Activated B cell treated with CpG ODN at 0.5 μM for 24 hours (primary cell): ENCODE measurements around the gene ASB10. TPM values are rescaled to one million over a fixed set of nuclear protein-coding genes. Genes with fewer than 3 reads are reported as not detected.

Experiments
- ATAC-seq: fragments of 200-7000 bp; cut with Tn5 transposase; one replicate; pipeline ENCODE4 v1.10.0; 2021; ENCODE audit warnings: low read depth, mild to moderate bottlenecking, moderate library complexity
- CTCF ChIA-PET: fragments of 350-600 bp; sonication (Branson Sonifier 250); formaldehyde crosslinking; loops from one replicate; lab custom pipeline; 2021; ENCODE audit warnings: antibody characterized with exemption; lab: Charles Lee
- POLR2A ChIA-PET: fragments of 350-600 bp; sonication (Branson Sonifier 250); formaldehyde crosslinking; loops from one replicate; lab custom pipeline; 2021; ENCODE audit warnings: antibody characterized with exemption; lab: Charles Lee
- DNase-seq: peaks from one replicate; pipeline ENCODE4 v3.0.0; 2022
- H3K27ac Mint-ChIP-seq: one replicate; pipeline ENCODE4 v1.8.0; 2020; ENCODE audit warnings: mixed read lengths
- H3K27me3 Mint-ChIP-seq: one replicate; pipeline ENCODE4 v1.8.0; 2021; ENCODE audit warnings: mixed read lengths
- H3K36me3 Mint-ChIP-seq: one replicate; pipeline ENCODE4 v1.8.0; 2021; ENCODE audit warnings: low read depth, mixed read lengths
- H3K4me1 Mint-ChIP-seq: one replicate; pipeline ENCODE4 v1.8.0; 2021; ENCODE audit warnings: mixed read lengths
- H3K4me3 Mint-ChIP-seq: one replicate; pipeline ENCODE4 v1.8.0; 2020; ENCODE audit warnings: mild to moderate bottlenecking, mixed read lengths
- H3K9me3 Mint-ChIP-seq: one replicate; pipeline ENCODE4 v1.8.0; 2020; ENCODE audit warnings: mixed read lengths
- intact Hi-C: fragments of 100-400 bp; cut with micrococcal nuclease; formaldehyde crosslinking; loops from one replicate; pipeline ENCODE4 v1.15.1; 2024
- total RNA-seq: library from RNA; stranded (reverse); gene quantifications from 2 replicates; pipeline ENCODE4 v1.2.3, GENCODE V29; 2022
- TF ChIP-seq, protein P1 (sequence below): fragments of 200-600 bp; IDR thresholded peaks from one replicate; pipeline ENCODE4 v1.8.0; 2022; ENCODE audit warnings: antibody characterized with exemption, mild to moderate bottlenecking

The ASB10 gene
- total RNA-seq, 1 donor from 2014 or later, result not detected

DNA sequence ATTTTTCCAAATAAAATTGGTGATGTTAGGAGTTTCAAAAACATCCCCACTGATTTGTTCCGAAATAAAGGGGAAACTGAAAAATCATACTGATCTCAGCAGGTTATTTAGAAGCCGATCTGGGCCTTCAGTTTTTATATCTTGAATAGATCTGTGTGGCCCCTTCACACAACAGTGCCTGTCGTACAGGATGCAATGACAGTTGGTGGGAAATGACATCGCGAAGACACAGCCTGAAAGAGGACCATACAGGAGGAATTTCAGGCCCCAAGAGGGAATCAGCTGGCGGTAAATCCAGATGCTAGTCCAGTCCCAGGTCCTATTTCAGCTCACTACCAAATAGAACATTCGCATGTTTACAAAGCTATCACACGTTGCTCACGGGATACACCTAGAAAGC is 20.3 kb upstream of the ASB10 start:
- TF ChIP-seq, protein P1, sequence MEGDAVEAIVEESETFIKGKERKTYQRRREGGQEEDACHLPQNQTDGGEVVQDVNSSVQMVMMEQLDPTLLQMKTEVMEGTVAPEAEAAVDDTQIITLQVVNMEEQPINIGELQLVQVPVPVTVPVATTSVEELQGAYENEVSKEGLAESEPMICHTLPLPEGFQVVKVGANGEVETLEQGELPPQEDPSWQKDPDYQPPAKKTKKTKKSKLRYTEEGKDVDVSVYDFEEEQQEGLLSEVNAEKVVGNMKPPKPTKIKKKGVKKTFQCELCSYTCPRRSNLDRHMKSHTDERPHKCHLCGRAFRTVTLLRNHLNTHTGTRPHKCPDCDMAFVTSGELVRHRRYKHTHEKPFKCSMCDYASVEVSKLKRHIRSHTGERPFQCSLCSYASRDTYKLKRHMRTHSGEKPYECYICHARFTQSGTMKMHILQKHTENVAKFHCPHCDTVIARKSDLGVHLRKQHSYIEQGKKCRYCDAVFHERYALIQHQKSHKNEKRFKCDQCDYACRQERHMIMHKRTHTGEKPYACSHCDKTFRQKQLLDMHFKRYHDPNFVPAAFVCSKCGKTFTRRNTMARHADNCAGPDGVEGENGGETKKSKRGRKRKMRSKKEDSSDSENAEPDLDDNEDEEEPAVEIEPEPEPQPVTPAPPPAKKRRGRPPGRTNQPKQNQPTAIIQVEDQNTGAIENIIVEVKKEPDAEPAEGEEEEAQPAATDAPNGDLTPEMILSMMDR, result no peak
- no peaks in the 10 kb centered on the region for H3K4me1 Mint-ChIP-seq
- H3K9me3 Mint-ChIP-seq, result no peaks in the 10 kb centered on the region
- no peak overlapping the region for H3K4me3 Mint-ChIP-seq
- intact Hi-C loops, result no loop called here
- CTCF ChIA-PET, result no interaction called here
- ATAC-seq (no peak), DNase-seq (no peak)
- H3K27me3 Mint-ChIP-seq, result peaks cover 21% of the 10 kb centered on the region
- H3K36me3 Mint-ChIP-seq, result peaks cover 13% of the 10 kb centered on the region
- POLR2A ChIA-PET, result no interaction called here
- no peak overlapping the region for H3K27ac Mint-ChIP-seq

DNA sequence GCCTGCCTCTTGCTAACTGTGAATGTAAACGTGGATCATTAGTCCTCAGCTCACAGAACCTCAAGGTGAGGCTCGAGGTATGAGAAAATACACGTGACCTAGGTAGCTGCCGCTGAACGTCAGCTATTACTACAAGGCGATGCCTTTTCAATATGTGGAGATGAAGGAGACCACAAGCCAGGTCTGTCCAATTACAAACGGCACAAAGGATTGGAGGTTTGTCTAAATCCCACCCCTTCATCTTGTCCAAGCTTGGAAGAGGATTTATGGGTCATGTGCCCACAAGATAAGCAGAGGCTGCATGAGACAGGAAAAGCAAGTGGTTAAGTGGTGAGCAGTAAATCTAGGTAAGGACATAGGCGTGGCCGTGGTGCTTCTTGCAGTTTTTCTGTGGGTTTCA is 19.9 kb upstream of the ASB10 start:
- no peak for DNase-seq
- no peak overlapping the region for H3K27ac Mint-ChIP-seq
- no peaks in the 10 kb centered on the region for H3K4me1 Mint-ChIP-seq
- H3K4me3 Mint-ChIP-seq, result no peak overlapping the region
- H3K27me3 Mint-ChIP-seq, result peaks cover 21% of the 10 kb centered on the region
- ATAC-seq, result no peak
- ChIA-PET POLR2A (no interaction called here), CTCF (no interaction called here)
- peaks cover 11% of the 10 kb centered on the region for H3K36me3 Mint-ChIP-seq
- no peaks in the 10 kb centered on the region for H3K9me3 Mint-ChIP-seq
- TF ChIP-seq, protein P1, result no peak
- intact Hi-C loops, result no loop called here

DNA sequence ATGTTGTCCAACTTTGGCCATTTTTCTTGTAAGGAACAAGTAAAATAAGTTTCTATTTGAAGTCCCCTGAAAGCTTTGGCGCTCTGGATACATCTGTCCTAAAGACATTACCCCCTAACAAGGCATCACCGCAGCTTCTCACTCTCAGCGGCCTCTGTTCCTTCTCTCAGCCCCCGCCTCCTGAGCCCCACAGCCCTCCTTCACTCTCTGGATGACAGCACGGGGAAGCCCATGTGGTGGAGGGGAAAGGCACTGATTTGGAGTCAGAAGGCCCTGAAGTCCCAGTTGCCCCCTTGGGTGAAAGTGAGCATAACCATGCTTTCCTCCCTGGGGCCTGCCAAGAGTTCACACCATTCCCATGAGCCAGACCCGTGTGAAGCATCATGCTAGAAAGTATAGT is 18.7 kb upstream of the ASB10 start:
- intact Hi-C loops, result no loop called here
- H3K36me3 Mint-ChIP-seq, result peaks cover 4% of the 10 kb centered on the region
- TF ChIP-seq, protein P1, result no peak

DNA sequence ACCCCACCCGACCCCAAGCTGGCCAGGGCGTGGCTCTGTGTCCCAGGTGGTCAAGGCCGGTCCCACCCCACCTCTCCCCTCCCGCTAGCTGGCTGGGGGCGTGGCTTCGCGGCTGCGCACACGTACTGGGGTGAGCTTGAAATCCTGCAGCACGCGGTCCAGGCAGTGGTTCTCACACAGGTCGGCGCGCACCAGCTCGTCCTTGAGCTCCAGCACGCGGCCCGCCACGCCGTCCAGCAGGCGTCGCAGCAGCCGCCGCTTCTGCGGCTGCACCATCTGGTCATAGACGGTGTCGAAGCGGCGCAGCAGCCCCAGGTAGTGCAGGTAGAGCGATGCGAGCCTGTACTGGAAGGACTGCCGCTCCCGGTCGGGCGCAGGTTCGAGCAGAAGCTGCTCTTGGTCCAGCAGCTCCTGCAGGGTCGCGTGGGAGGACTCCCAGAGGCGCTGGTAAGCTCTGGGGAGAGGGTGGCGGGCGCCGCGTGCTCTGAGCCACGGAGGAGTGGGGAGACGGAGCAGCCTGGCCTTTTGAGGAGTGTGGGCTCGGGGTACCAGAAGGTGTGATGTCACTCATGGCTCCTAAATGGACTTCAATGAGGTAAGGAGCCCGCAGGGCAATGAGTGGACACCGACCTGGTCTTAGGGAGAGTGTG is 17.5 kb upstream of the ASB10 start:
- H3K27ac Mint-ChIP-seq, result no peak overlapping the region
- no peak for DNase-seq
- TF ChIP-seq, protein P1, result no peak
- POLR2A ChIA-PET, result no interaction called here
- H3K4me1 Mint-ChIP-seq, result no peaks in the 10 kb centered on the region
- H3K9me3 Mint-ChIP-seq, result no peaks in the 10 kb centered on the region
- peaks cover 25% of the 10 kb centered on the region for H3K27me3 Mint-ChIP-seq
- CTCF ChIA-PET, result no interaction called here
- intact Hi-C loops, result no loop called here
- no peaks in the 10 kb centered on the region for H3K36me3 Mint-ChIP-seq
- H3K4me3 Mint-ChIP-seq, result no peak overlapping the region
- ATAC-seq, result no peak

More for the DNA sequence above, 18.7 kb upstream of the ASB10 start:
- no peaks in the 10 kb centered on the region for H3K4me1 Mint-ChIP-seq
- ChIA-PET POLR2A (no interaction called here), CTCF (no interaction called here)
- H3K9me3 Mint-ChIP-seq, result no peaks in the 10 kb centered on the region
- DNase-seq (no peak), ATAC-seq (no peak)
- H3K27ac Mint-ChIP-seq, result no peak overlapping the region
- no peak overlapping the region for H3K4me3 Mint-ChIP-seq
- H3K27me3 Mint-ChIP-seq, result peaks cover 25% of the 10 kb centered on the region

DNA sequence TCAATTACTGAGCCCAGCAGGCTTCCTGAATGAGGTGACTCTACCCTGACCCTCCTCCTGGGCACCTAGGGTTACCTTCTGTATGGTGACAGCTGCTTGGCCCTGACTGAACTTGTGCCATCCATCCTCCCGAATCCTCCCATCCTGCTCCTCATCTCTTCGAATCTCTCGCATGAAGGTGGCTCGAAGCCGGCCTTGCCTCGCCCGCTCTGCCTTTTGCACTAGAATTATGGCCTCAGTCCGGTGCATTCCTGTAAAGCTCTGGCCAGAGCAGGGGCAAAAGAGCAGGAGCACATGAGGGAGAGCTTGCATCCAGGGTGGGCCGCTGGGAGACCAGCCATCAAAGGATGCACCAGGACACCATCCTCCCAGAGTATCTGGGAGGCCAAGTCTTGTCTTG is 15.8 kb upstream of the ASB10 start:
- TF ChIP-seq, protein P1, result no peak

More for the DNA sequence above, 15.8 kb upstream of the ASB10 start:
- ChIA-PET CTCF (no interaction called here), POLR2A (no interaction called here)
- no peak overlapping the region for H3K27ac Mint-ChIP-seq
- intact Hi-C loops, result no loop called here
- no peaks in the 10 kb centered on the region for H3K36me3 Mint-ChIP-seq
- peaks cover 25% of the 10 kb centered on the region for H3K27me3 Mint-ChIP-seq
- ATAC-seq (no peak), DNase-seq (no peak)
- H3K4me3 Mint-ChIP-seq, result no peak overlapping the region
- no peaks in the 10 kb centered on the region for H3K4me1 Mint-ChIP-seq
- no peaks in the 10 kb centered on the region for H3K9me3 Mint-ChIP-seq
